GM19324 (cell line): ENCODE results near the gene CPT1B.
"Not testable (repeated sequence)": the region's sequence is repeated elsewhere in the genome, so short reads cannot be mapped to it uniquely, and the experiment has no call there.

Source experiments
- ATAC-seq: cut with Tn5 transposase; IDR thresholded peaks from one replicate; pipeline ENCODE4 v1.9.1; 2021; ENCODE audit warnings: mild to moderate bottlenecking, moderate library complexity; ENCODE audit not compliant: unreplicated experiment, low FRiP score

CPT1B gene

GRCh38 chr22:50610041-50610451, 31.8 kb upstream of the CPT1B start:
- ATAC-seq = no peak

GRCh38 chr22:50609599-50609998, 31.4 kb upstream of the CPT1B start:
- ATAC-seq = no peak

- no peak for ATAC-seq
Measured at GRCh38 chr22:50608996-50609395, 30.8 kb upstream of the CPT1B start.

GRCh38 chr22:50608058-50608840, 30.0 kb upstream of the CPT1B start:
- ATAC-seq = not testable (repeated sequence)

- no peak for ATAC-seq
Measured at GRCh38 chr22:50607659-50608020, 29.4 kb upstream of the CPT1B start.

GRCh38 chr22:50606946-50607658, 28.9 kb upstream of the CPT1B start:
- no peak for ATAC-seq

GRCh38 chr22:50606165-50606945, 28.1 kb upstream of the CPT1B start:
- ATAC-seq = no peak

GRCh38 chr22:50605613-50606074, 27.4 kb upstream of the CPT1B start:
- ATAC-seq = no peak

GRCh38 chr22:50605002-50605612, 26.9 kb upstream of the CPT1B start:
- no peak for ATAC-seq

GRCh38 chr22:50604256-50605001, 26.2 kb upstream of the CPT1B start:
- no peak for ATAC-seq

GRCh38 chr22:50603511-50604255, 25.5 kb upstream of the CPT1B start:
- ATAC-seq = no peak

- ATAC-seq = no peak
Measured at GRCh38 chr22:50602338-50602700, 24.1 kb upstream of the CPT1B start.

GRCh38 chr22:50601669-50602337, 23.6 kb upstream of the CPT1B start:
- no peak for ATAC-seq

GRCh38 chr22:50600967-50601668, 22.9 kb upstream of the CPT1B start:
- no peak for ATAC-seq

- no peak for ATAC-seq
Measured at GRCh38 chr22:50600538-50600937, 22.3 kb upstream of the CPT1B start, which contains the start of gene MAPK8IP2. Gene MAPK8IP2 (plus strand): TSS chr22:50600793. CDS start chr22:50600819, 26 bp downstream.

- ATAC-seq = no peak
Measured at GRCh38 chr22:50599816-50600455, 21.7 kb upstream of the CPT1B start.

GRCh38 chr22:50597097-50597496, 18.9 kb upstream of the CPT1B start:
- ATAC-seq = no peak

- no peak for ATAC-seq
Measured at GRCh38 chr22:50595189-50595588, 17.0 kb upstream of the CPT1B start.
